ENCODE measurements around the gene KCNH5. TPM values are rescaled to one million over a fixed set of nuclear protein-coding genes. Genes with fewer than 3 reads are reported as not detected.

Gene KCNH5
- total and polyA plus RNA-seq, 9 of the 15 experiments (the other 6 are each of a cell fraction or from before 2014, with no cell fraction given) = 1.1 to 2.4 (median 1.4) TPM

DNA sequence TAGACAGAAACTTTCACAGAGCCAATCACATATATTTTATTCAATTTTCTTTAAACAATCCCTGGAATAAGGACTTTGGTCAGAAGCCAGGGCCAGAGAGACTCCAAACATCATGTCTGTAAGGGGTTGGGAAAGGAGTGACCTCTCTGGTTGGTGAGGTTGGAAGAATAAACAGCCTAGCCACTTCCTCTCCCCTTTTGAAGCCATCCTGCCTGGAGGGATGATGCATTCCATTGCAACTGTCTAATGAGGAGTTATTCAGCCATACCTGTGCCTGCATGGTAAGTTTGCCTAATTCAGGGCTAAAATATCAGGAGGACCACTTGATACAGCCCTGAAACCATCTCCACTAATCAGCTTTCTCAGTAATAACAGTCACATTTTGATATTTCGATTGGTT is 299.8 kb downstream of the KCNH5 start (continued):
- TF ChIP-seq, protein P1, sequence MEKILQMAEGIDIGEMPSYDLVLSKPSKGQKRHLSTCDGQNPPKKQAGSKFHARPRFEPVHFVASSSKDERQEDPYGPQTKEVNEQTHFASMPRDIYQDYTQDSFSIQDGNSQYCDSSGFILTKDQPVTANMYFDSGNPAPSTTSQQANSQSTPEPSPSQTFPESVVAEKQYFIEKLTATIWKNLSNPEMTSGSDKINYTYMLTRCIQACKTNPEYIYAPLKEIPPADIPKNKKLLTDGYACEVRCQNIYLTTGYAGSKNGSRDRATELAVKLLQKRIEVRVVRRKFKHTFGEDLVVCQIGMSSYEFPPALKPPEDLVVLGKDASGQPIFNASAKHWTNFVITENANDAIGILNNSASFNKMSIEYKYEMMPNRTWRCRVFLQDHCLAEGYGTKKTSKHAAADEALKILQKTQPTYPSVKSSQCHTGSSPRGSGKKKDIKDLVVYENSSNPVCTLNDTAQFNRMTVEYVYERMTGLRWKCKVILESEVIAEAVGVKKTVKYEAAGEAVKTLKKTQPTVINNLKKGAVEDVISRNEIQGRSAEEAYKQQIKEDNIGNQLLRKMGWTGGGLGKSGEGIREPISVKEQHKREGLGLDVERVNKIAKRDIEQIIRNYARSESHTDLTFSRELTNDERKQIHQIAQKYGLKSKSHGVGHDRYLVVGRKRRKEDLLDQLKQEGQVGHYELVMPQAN (IDR thresholded peaks at IDR 0.05; ENCODE audit: borderline replicate concordance) = no peak
- no peak for TF ChIP-seq ZZZ3 (IDR thresholded peaks at IDR 0.05)
- TF ChIP-seq ZNF140 (CRISPR knock-in tag; IDR thresholded peaks at IDR 0.05) = no peak
- TF ChIP-seq XRCC3 (IDR thresholded peaks at IDR 0.05) = no peak

DNA sequence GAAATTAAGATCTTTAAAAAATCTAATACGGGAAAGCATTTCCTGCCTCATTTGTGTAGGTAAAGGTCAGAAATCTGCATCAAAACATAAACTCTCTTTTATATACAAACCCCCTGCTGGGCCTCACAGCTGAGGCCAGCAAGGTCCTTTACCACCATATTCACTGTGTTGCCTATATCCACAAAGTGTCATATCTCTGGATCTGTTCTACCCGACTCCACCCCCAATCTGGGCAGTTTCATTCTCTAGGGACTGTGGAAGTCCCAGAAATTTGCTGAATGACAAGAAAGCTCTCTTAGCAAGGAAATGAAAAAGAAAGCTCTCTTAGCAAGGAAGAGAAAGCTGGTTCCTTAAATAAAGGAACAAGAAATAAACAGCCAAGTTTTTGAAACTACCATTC is 301.7 kb downstream of the KCNH5 start:
- no peak overlapping the region for H3K27ac ChIP-seq (ENCODE audit: extremely low read depth, low read depth, low read length)
- no peak overlapping the region for H3K9ac ChIP-seq (ENCODE audit: insufficient read depth in 1 of 2, low read depth in 2 of 2, low read length in 2 of 2)
- no TSS peak for BruUV-seq (replicated peaks)
- intact Hi-C loops (cut with micrococcal nuclease) (no loop called here), in situ Hi-C loops (cut with MboI) (no loop called here)
- no peak overlapping the region for H2AFZ ChIP-seq (ENCODE audit: low read depth, low read length)
- TF ChIP-seq KHSRP (IDR thresholded peaks at IDR 0.05) (no peak), ZNF408 (CRISPR knock-in tag; IDR thresholded peaks at IDR 0.05; ENCODE audit: low read depth) (no peak), SOX6 (IDR thresholded peaks at IDR 0.05) (no peak), MTA2 (IDR thresholded peaks at IDR 0.05; ENCODE audit: low read depth) (no peak), RUNX1 (IDR thresholded peaks at IDR 0.05; ENCODE audit: low read depth) (no peak), ZNF217 (CRISPR knock-in tag; IDR thresholded peaks at IDR 0.05) (no peak), NEUROD1 (IDR thresholded peaks at IDR 0.05; ENCODE audit: borderline replicate concordance, low read depth, low read length, partially characterized antibody) (no peak)
- TF ChIP-seq, protein P2, sequence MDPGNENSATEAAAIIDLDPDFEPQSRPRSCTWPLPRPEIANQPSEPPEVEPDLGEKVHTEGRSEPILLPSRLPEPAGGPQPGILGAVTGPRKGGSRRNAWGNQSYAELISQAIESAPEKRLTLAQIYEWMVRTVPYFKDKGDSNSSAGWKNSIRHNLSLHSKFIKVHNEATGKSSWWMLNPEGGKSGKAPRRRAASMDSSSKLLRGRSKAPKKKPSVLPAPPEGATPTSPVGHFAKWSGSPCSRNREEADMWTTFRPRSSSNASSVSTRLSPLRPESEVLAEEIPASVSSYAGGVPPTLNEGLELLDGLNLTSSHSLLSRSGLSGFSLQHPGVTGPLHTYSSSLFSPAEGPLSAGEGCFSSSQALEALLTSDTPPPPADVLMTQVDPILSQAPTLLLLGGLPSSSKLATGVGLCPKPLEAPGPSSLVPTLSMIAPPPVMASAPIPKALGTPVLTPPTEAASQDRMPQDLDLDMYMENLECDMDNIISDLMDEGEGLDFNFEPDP (CRISPR knock-in tag; IDR thresholded peaks at IDR 0.05) = no peak
- TF ChIP-seq, protein P3, sequence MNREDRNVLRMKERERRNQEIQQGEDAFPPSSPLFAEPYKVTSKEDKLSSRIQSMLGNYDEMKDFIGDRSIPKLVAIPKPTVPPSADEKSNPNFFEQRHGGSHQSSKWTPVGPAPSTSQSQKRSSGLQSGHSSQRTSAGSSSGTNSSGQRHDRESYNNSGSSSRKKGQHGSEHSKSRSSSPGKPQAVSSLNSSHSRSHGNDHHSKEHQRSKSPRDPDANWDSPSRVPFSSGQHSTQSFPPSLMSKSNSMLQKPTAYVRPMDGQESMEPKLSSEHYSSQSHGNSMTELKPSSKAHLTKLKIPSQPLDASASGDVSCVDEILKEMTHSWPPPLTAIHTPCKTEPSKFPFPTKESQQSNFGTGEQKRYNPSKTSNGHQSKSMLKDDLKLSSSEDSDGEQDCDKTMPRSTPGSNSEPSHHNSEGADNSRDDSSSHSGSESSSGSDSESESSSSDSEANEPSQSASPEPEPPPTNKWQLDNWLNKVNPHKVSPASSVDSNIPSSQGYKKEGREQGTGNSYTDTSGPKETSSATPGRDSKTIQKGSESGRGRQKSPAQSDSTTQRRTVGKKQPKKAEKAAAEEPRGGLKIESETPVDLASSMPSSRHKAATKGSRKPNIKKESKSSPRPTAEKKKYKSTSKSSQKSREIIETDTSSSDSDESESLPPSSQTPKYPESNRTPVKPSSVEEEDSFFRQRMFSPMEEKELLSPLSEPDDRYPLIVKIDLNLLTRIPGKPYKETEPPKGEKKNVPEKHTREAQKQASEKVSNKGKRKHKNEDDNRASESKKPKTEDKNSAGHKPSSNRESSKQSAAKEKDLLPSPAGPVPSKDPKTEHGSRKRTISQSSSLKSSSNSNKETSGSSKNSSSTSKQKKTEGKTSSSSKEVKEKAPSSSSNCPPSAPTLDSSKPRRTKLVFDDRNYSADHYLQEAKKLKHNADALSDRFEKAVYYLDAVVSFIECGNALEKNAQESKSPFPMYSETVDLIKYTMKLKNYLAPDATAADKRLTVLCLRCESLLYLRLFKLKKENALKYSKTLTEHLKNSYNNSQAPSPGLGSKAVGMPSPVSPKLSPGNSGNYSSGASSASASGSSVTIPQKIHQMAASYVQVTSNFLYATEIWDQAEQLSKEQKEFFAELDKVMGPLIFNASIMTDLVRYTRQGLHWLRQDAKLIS (CRISPR knock-in tag; IDR thresholded peaks at IDR 0.05) = no peak
- ChIA-PET CTCF (ENCODE audit: low intra/inter-chr PET ratio) (no interaction called here), POLR2A (no interaction called here)
- no peaks in the 10 kb centered on the region for H3K27me3 ChIP-seq (ENCODE audit: control insufficient read depth in 2 of 2, insufficient read depth in 2 of 2, low read length in 2 of 2)
- ATAC-seq (no peak), FAIRE-seq (no peak), DNase-seq (ENCODE audit: extremely low read depth in 1 of 4, low spot score in 3 of 4) (no peak)
- H3K4me1 ChIP-seq (replicated peaks in 1 of 2; ENCODE audit: control insufficient read depth in 2 of 2, insufficient read depth in 2 of 2, low read length in 2 of 2) = no peaks in the 10 kb centered on the region
- WGBS (ENCODE audit: insufficient coverage, low coverage, missing lambda C conversion rate) = 0% methylated on average over 2 of the region's 2 CpGs
- no peaks in the 10 kb centered on the region for H4K20me1 ChIP-seq (replicated peaks; ENCODE audit: control insufficient read depth, insufficient read depth, low read length)
- no peak overlapping the region for H3K4me3 ChIP-seq
- no peaks in the 10 kb centered on the region for H3K9me1 ChIP-seq (ENCODE audit: control insufficient read depth, insufficient read depth, low read length)
- no peaks in the 10 kb centered on the region for H3K79me2 ChIP-seq (ENCODE audit: control insufficient read depth, insufficient read depth, low read length)
- H3K9me3 ChIP-seq (replicated peaks; ENCODE audit: control insufficient read depth, insufficient read depth, low read depth, low read length) = no peaks in the 10 kb centered on the region; the same call in 1 of the 2 replicates
- no peak overlapping the region for H3K4me2 ChIP-seq (ENCODE audit: insufficient read depth, low read length)
- no peaks in the 10 kb centered on the region for H3K36me3 ChIP-seq (ENCODE audit: control insufficient read depth, insufficient read depth, low read length)
